Memory B cell (primary cell): ENCODE data around the gene SLC5A2.
"Not testable (repeated sequence)": the region's sequence is repeated elsewhere in the genome, so short reads cannot be mapped to it uniquely, and the experiment has no call there.

Experiments
- ATAC-seq: fragments of 150-1000 bp; cut with Tn5 transposase; 2 replicates; pipeline ENCODE4 v1.10.0; 2021; ENCODE audit warnings: low read depth, mild to moderate bottlenecking, moderate library complexity
- DNase-seq, 2 donors: peaks; one replicate each; pipeline ENCODE4 v3.0.0; 2022; ENCODE audit warnings: low spot score in 2 of 2
- H3K27ac Mint-ChIP-seq: one replicate; pipeline ENCODE4 v1.8.0; 2022; ENCODE audit warnings: mild to moderate bottlenecking, moderate library complexity, mixed read lengths
- H3K27me3 Mint-ChIP-seq: one replicate; pipeline ENCODE4 v1.8.0; 2022; ENCODE audit warnings: mixed read lengths
- H3K36me3 Mint-ChIP-seq: one replicate; pipeline ENCODE4 v1.8.0; 2022; ENCODE audit warnings: mild to moderate bottlenecking, mixed read lengths
- H3K4me1 Mint-ChIP-seq: one replicate; pipeline ENCODE4 v1.8.0; 2022; ENCODE audit warnings: mixed read lengths
- H3K4me3 Mint-ChIP-seq: one replicate; pipeline ENCODE4 v1.8.0; 2022; ENCODE audit warnings: mild to moderate bottlenecking, moderate library complexity, mixed read lengths
- H3K9me3 Mint-ChIP-seq: one replicate; pipeline ENCODE4 v1.8.0; 2022; ENCODE audit warnings: mixed read lengths

Gene SLC5A2

DNA sequence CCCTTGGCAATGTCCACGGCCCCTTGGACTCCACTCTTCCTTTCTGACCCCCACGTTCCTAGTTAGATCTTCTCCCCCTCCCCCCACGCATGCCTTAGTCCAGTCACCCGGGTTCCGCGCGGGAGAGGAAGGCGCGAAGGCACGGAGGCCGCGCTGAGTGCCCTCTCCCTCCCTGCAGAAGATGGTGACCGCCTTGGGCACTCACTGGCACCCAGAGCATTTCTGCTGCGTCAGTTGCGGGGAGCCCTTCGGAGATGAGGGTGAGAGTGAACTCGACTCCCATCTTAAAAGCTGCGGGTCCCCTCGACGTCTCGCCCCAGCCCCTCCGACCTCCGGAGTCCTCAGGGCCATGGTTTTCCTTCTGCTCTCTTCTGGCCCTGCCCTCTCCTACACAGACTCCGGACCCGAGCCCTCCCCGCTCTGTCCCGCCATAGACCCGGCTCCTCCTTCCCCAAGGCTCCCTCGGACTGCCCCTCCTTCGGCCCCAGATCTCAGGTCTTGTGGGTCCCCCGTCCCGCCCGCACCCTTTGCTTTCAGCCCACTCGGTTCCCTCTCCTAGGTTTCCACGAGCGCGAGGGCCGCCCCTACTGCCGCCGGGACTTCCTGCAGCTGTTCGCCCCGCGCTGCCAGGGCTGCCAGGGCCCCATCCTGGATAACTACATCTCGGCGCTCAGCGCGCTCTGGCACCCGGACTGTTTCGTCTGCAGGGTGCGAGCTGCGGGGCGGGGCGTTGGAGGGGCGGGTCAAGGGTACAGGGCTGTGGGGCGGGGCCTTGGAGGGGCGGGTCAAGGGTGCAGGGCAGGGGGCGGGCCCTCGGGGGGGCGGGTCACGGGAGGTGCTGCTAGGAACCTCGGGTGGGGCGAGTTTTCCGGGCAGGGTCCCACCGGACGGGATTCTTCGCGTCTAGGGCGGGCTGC, 6.4 kb upstream of the SLC5A2 start:
- Mint-ChIP-seq H3K36me3 (no peaks in the 10 kb centered on the region), H3K27ac (peak overlapping the region; percentile 12), H3K4me3 (peak overlapping the region; percentile 89), H3K27me3 (peaks cover 11% of the 10 kb centered on the region), H3K9me3 (no peaks in the 10 kb centered on the region), H3K4me1 (peaks cover 13% of the 10 kb centered on the region)
- DNase-seq = peak; percentile 44 to 55
- peak; percentile 82 for ATAC-seq

DNA sequence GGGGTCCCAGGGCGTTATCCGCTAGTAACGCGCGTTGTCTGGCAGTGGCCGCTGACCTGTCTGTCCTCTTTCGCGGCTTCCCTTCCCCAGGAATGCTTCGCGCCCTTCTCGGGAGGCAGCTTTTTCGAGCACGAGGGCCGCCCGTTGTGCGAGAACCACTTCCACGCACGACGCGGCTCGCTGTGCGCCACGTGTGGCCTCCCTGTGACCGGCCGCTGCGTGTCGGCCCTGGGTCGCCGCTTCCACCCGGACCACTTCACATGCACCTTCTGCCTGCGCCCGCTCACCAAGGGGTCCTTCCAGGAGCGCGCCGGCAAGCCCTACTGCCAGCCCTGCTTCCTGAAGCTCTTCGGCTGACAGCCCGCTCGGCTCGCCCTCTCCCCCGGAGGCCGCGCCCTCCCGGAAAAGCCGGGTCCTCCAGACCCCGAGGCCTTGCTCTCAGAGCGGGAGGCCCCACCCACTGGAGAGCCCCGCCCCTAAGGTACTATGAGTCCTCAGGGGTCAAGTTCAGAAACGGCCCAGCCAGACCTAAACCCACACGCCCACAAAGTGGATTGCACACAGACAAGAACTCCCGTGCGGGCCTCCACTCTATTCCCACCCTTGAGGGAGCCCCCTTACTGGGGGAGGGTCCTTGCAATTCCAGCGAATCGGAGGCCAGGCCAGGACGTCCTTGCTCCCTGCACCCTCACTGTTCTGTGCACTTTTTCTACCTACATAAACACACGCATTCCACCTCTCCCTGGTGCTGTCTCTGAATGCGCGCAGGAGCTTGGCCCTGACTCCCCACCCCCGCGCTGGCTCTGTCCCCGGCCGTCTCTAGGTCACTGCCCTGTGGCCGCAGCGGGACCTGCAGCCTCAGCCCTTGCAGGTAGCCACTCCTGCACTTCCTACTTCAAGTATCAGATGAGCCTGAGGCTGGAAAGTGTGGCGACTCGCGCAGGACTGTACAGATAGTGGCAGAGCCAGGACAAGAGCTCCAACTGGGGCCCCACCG, 5.4 kb upstream of the SLC5A2 start:
- H3K4me1 Mint-ChIP-seq = peaks cover 10% of the 10 kb centered on the region
- DNase-seq (peak in 1 of 2 donors; percentile 50), ATAC-seq (peak; percentile 31)
- H3K9me3 Mint-ChIP-seq = no peaks in the 10 kb centered on the region
- no peak overlapping the region for H3K27ac Mint-ChIP-seq
- no peaks in the 10 kb centered on the region for H3K36me3 Mint-ChIP-seq
- peak overlapping the region; percentile 57 for H3K4me3 Mint-ChIP-seq
- peaks cover 15% of the 10 kb centered on the region for H3K27me3 Mint-ChIP-seq

DNA sequence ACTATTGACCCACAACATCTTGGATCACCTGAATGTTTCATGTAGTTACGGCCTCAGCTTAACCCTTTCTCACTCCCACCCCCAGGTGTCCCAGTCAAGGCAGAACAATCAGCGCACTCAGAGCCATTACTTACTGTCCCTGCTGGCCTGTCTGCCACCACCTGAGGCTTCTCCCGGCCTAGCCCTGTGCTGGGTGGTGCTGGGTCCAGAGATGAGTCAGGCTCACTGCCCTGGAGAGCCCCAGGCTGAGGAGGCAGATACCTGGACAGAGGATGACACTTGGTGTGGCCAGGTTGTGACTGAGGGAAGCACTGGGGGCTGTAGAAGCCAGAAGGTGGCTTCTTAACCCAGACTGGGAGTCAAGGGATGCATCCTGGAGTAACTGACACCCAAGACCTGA, 4.0 kb upstream of the SLC5A2 start:
- H3K4me1 Mint-ChIP-seq = peaks cover 10% of the 10 kb centered on the region
- H3K36me3 Mint-ChIP-seq = no peaks in the 10 kb centered on the region
- no peaks in the 10 kb centered on the region for H3K9me3 Mint-ChIP-seq
- no peak for ATAC-seq
- H3K4me3 Mint-ChIP-seq = no peak overlapping the region
- no peak overlapping the region for H3K27ac Mint-ChIP-seq
- H3K27me3 Mint-ChIP-seq = peaks cover 16% of the 10 kb centered on the region
- no peak for DNase-seq

DNA sequence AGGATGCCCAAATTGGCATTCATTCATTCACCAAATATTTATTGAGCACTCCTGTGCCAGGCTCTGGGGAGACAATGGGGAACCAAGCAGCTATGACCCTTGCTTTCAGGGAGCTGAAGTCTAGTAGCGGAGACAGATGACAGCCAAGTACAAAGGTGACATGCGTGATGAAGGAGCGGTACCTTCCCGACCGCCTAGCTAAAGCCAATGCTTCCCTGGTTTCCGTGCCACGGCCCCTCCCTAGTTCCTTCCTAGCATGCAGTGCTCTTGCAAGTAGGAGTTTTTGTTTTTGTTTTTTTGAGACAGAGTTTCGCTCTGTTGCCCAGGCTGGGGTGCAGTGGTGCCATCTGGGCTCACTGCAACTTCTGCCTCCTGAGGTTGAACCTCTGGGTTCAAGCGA, 3.2 kb upstream of the SLC5A2 start:
- H3K27ac Mint-ChIP-seq = no peak overlapping the region

DNA sequence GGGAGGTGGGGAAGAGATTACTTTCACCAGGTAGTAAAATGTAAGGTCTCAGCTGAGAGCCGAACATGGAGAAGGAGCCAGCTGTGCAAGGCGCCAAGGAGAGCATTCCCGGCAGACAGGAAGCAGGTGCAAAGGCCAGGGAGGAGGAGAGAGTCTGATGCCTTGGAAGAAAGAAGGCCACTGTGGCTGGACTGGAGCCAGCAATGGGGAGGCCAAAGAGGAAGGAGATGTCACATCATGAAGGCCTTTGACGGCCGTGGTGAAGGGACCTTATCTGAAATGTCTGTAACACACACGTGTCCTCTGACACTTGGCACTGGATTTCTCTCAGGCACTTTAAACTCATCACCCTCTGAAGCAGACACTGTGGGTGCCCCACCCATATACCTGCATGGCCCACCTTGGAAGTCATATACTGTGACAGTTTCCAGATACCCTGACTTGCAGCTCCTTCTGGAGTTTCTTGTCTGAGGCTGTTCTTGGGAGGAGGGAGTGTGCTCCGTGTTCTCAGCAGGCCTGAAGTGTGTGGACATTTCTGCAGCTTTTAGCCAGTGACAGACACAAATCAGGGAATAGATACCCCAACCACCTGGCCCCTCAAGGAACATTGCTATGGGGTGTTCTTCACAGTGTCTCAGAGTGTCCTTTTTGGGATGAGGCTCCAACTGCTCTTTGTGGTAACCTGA, 1.9 kb upstream of the SLC5A2 start:
- no peak overlapping the region for H3K4me3 Mint-ChIP-seq
- no peak for ATAC-seq
- H3K36me3 Mint-ChIP-seq = no peaks in the 10 kb centered on the region
- H3K27ac Mint-ChIP-seq = no peak overlapping the region
- DNase-seq = no peak
- peaks cover 16% of the 10 kb centered on the region for H3K27me3 Mint-ChIP-seq
- H3K4me1 Mint-ChIP-seq = peaks cover 12% of the 10 kb centered on the region
- no peaks in the 10 kb centered on the region for H3K9me3 Mint-ChIP-seq

More for the DNA sequence above, 3.2 kb upstream of the SLC5A2 start:
- DNase-seq (no peak), ATAC-seq (no peak)
- no peak overlapping the region for H3K4me3 Mint-ChIP-seq
- peaks cover 16% of the 10 kb centered on the region for H3K27me3 Mint-ChIP-seq
- no peaks in the 10 kb centered on the region for H3K9me3 Mint-ChIP-seq
- H3K36me3 Mint-ChIP-seq = no peaks in the 10 kb centered on the region
- peaks cover 10% of the 10 kb centered on the region for H3K4me1 Mint-ChIP-seq

DNA sequence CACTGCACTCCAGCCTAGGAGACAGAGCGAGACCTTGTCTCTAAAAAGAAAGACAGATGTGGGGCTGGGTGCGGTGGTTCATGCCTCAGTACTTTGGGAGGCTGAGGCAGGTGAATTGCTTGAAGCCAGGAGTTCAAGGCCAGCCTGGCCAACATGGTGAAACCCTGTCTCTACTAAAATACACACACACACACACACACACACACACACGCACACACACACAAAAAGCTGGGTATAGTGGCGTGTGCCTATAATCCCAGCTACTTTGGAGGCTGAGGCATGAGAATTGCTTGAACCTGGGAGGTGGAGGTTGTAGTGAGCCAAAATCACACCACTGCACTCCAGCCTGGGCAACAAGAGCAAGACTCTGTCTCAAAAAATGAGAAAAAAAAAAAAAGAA, 1.1 kb downstream of the SLC5A2 start:
- DNase-seq, ATAC-seq, H3K36me3 Mint-ChIP-seq, H3K4me1 Mint-ChIP-seq, H3K27ac Mint-ChIP-seq, H3K4me3 Mint-ChIP-seq, H3K9me3 Mint-ChIP-seq: not testable (repeated sequence)
- H3K27me3 Mint-ChIP-seq = peaks cover 11% of the 10 kb centered on the region

DNA sequence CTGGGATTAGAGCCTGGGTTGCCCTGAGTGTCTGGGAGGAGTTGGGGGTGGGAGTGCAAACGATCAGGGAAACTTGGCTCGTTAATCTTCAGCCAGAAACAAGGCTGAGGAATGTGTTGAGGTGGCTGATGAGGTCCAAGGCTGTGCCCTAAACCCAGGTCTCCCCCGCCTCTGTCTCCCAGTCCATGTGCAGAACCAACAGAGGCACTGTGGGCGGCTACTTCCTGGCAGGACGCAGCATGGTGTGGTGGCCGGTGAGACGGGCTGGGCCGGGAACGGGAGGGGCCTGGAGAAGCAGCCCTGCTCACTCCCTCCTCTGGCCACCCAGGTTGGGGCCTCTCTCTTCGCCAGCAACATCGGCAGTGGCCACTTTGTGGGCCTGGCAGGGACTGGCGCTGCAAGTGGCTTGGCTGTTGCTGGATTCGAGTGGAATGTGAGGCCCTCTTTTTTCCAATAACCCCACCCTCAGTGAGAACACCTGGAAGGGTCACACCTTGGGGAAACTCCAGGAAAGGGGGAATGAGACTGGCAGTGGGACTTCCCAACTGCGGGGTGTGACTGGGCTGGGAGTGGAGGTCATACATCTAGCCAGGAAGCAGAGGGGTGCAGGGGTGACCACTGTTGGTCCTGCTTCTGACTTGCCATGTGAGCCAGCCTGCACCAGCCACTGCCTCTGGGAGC, 1.7 kb downstream of the SLC5A2 start:
- DNase-seq (no peak), ATAC-seq (no peak)
- Mint-ChIP-seq H3K27ac (no peak overlapping the region), H3K4me1 (peaks cover 3% of the 10 kb centered on the region), H3K4me3 (no peak overlapping the region), H3K27me3 (peaks cover 10% of the 10 kb centered on the region), H3K36me3 (no peaks in the 10 kb centered on the region), H3K9me3 (no peaks in the 10 kb centered on the region)

DNA sequence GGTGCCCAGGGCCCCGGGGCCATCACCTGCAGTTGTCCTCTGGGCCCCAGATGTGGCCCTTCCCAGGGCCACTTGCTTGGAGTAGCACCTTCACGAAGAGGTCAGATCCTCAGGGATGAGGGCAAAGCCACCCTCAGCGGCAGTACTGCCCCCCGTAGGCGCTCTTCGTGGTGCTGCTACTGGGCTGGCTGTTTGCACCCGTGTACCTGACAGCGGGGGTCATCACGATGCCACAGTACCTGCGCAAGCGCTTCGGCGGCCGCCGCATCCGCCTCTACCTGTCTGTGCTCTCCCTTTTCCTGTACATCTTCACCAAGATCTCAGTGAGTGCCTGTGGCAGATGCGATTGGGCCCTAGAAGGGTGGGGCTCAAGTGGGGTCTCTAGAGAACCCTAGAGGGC, 2.6 kb downstream of the SLC5A2 start:
- H3K9me3 Mint-ChIP-seq = no peaks in the 10 kb centered on the region
- no peak overlapping the region for H3K27ac Mint-ChIP-seq
- peaks cover 3% of the 10 kb centered on the region for H3K4me1 Mint-ChIP-seq

DNA sequence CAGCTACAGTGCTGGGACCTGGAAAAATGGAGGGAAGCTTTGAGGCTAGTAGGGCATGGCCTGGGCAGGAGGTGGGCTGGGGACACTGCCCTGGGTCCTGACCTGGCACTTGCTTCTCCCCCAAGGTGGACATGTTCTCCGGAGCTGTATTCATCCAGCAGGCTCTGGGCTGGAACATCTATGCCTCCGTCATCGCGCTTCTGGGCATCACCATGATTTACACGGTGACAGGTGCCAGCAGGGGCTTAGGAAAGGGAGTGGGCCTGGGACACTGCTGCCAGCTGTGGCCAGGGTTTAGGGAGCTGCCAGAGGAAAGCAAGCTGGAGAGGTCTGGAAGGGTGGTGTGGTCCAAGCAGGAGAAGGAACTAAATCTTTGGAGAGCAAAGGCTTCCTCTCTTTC, 3.1 kb downstream of the SLC5A2 start:
- DNase-seq = no peak
- Mint-ChIP-seq H3K4me3 (peak overlapping the region; percentile 15), H3K36me3 (peaks cover 3% of the 10 kb centered on the region), H3K27me3 (peaks cover 7% of the 10 kb centered on the region), H3K27ac (no peak overlapping the region), H3K4me1 (peaks cover 3% of the 10 kb centered on the region), H3K9me3 (no peaks in the 10 kb centered on the region)
- ATAC-seq = no peak

More for the DNA sequence above, 2.6 kb downstream of the SLC5A2 start:
- DNase-seq (no peak), ATAC-seq (no peak)
- H3K4me3 Mint-ChIP-seq = no peak overlapping the region
- no peaks in the 10 kb centered on the region for H3K36me3 Mint-ChIP-seq
- H3K27me3 Mint-ChIP-seq = peaks cover 9% of the 10 kb centered on the region

DNA sequence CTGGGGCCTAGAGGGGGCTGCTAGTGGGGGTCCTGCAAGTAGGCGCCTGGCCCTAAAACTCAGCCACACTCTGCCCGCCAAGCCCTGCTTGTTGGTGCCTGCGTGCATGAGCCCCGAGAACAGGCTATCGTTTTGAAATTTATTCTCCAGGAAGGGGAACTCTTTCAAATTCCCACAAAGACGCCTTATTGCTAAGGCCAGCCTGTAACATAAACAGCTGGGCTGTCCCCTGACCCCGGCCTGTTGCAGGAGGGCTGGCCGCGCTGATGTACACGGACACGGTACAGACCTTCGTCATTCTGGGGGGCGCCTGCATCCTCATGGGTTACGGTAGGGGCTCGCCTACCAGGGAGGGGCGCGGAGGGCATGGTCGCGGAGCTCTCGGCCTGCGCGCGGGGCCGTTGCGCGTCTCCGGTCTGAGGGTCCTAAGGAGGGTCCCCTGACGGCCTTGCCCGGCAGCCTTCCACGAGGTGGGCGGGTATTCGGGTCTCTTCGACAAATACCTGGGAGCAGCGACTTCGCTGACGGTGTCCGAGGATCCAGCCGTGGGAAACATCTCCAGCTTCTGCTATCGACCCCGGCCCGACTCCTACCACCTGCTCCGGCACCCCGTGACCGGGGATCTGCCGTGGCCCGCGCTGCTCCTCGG, 4.3 kb downstream of the SLC5A2 start:
- no peak for DNase-seq
- peaks cover 4% of the 10 kb centered on the region for H3K27me3 Mint-ChIP-seq
- no peaks in the 10 kb centered on the region for H3K9me3 Mint-ChIP-seq
- peaks cover 3% of the 10 kb centered on the region for H3K36me3 Mint-ChIP-seq
- H3K27ac Mint-ChIP-seq = peak overlapping the region; percentile 3
- no peak for ATAC-seq
- peaks cover 3% of the 10 kb centered on the region for H3K4me1 Mint-ChIP-seq
- peak overlapping the region; percentile 91 for H3K4me3 Mint-ChIP-seq

DNA sequence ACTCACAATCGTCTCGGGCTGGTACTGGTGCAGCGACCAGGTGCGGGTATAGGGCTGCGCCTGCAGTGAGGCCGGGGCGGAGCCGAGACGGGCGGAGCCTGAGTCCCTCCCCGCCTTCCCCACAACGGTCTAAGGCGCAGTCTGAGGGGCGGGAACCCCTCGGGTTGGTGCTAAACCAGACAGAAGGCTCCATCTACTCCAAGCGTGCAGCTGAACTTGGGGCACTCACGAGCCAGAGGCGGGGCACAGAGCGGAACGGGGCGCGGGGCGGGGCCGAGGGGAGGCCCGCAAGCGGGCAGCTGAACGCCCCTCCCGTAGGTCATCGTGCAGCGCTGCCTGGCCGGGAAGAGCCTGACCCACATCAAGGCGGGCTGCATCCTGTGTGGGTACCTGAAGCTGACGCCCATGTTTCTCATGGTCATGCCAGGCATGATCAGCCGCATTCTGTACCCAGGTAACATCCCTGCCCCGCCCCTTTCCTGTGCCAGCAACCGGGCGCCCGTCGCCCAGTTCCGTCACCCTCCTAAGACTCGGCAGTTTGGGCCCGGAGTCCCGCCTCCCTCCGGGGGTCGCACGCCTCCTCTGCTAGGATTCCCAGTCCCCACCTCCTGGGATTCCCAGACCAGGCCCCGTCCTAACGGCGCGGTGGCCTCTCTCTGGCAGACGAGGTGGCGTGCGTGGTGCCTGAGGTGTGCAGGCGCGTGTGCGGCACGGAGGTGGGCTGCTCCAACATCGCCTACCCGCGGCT, 5.0 kb downstream of the SLC5A2 start:
- Mint-ChIP-seq H3K4me1 (peaks cover 3% of the 10 kb centered on the region), H3K36me3 (peaks cover 3% of the 10 kb centered on the region), H3K27ac (peak overlapping the region; percentile 3), H3K4me3 (peak overlapping the region; percentile 91), H3K9me3 (no peaks in the 10 kb centered on the region), H3K27me3 (no peaks in the 10 kb centered on the region)
- peak; percentile 92 for ATAC-seq
- peak; percentile 58 to 63 for DNase-seq

DNA sequence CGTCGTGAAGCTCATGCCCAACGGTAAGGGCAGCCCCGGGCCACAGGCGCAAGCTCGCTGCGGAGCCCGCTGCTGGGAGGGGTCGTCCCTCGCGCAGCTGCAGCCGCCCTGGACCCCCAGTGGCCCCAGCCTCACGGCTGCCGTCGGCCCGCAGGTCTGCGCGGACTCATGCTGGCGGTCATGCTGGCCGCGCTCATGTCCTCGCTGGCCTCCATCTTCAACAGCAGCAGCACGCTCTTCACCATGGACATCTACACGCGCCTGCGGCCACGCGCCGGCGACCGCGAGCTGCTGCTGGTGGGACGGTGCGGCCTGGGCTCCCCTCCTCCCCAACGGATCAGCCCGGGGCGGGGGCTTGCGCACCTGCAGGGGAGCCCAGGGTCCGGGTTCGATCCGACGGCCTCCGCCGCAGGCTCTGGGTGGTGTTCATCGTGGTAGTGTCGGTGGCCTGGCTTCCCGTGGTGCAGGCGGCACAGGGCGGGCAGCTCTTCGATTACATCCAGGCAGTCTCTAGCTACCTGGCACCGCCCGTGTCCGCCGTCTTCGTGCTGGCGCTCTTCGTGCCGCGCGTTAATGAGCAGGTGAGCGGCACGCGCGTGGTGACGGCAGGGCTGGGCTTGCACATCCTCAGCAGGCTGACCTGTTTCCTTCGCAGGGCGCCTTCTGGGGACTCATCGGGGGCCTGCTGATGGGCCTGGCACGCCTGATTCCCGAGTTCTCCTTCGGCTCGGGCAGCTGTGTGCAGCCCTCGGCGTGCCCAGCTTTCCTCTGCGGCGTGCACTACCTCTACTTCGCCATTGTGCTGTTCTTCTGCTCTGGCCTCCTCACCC, 5.8 kb downstream of the SLC5A2 start:
- Mint-ChIP-seq H3K36me3 (peaks cover 7% of the 10 kb centered on the region), H3K27me3 (no peaks in the 10 kb centered on the region), H3K27ac (no peak overlapping the region), H3K4me3 (peak overlapping the region; percentile 91), H3K9me3 (no peaks in the 10 kb centered on the region), H3K4me1 (peaks cover 3% of the 10 kb centered on the region)
- no peak for ATAC-seq
- DNase-seq = no peak
